GM21367 (cell line): ENCODE results near the gene F11.
"Not testable (repeated sequence)": the region's sequence is repeated elsewhere in the genome, so short reads cannot be mapped to it uniquely, and the experiment has no call there.

Experiments
- ATAC-seq: cut with Tn5 transposase; IDR thresholded peaks from one replicate; pipeline ENCODE4 v1.9.1; 2021; ENCODE audit not compliant: unreplicated experiment

The F11 gene

GRCh38 chr4:186298031-186298647 is 32.1 kb downstream of the F11 start:
- ATAC-seq: no peak

GRCh38 chr4:186299291-186299690 is 33.3 kb downstream of the F11 start:
- no peak for ATAC-seq

- no peak for ATAC-seq
Observed at GRCh38 chr4:186300659-186301390, 34.8 kb downstream of the F11 start.

- ATAC-seq: no peak
Observed at GRCh38 chr4:186304216-186304615, 38.2 kb downstream of the F11 start.

GRCh38 chr4:186304866-186305505 is 39.0 kb downstream of the F11 start:
- no peak for ATAC-seq

- no peak for ATAC-seq
Observed at GRCh38 chr4:186307497-186307896, 41.5 kb downstream of the F11 start.

- ATAC-seq: no peak
Observed at GRCh38 chr4:186307916-186308315, 41.9 kb downstream of the F11 start.

- ATAC-seq: no peak
Observed at GRCh38 chr4:186318481-186318880, 52.5 kb downstream of the F11 start.

- ATAC-seq: not testable (repeated sequence)
Observed at GRCh38 chr4:186324660-186325059, 58.7 kb downstream of the F11 start.

GRCh38 chr4:186326391-186326790 is 60.4 kb downstream of the F11 start:
- ATAC-seq: no peak

- no peak for ATAC-seq
Observed at GRCh38 chr4:186329372-186329771, 63.4 kb downstream of the F11 start.

GRCh38 chr4:186330368-186330767 is 64.4 kb downstream of the F11 start:
- ATAC-seq: no peak

- ATAC-seq: no peak
Observed at GRCh38 chr4:186335793-186336192, 69.8 kb downstream of the F11 start.
